Naive thymus-derived CD4-positive, alpha-beta T cell (primary cell): ENCODE measurements around the gene SLCO2A1. TPM values are rescaled to one million over a fixed set of nuclear protein-coding genes. Genes with fewer than 3 reads are reported as not detected.

ENCODE experiments used
- ATAC-seq: fragments of 150-1000 bp; cut with Tn5 transposase; 2 replicates; pipeline ENCODE4 v1.10.0; 2021; ENCODE audit warnings: mild to moderate bottlenecking, moderate library complexity
- CTCF ChIA-PET: fragments of 350-600 bp; sonication (Branson Sonifier 250); formaldehyde crosslinking; loops from one replicate; lab custom pipeline; 2021; ENCODE audit warnings: antibody characterized with exemption; lab: Charles Lee
- POLR2A ChIA-PET: fragments of 350-600 bp; sonication (Branson Sonifier 250); formaldehyde crosslinking; loops from one replicate; lab custom pipeline; 2021; ENCODE audit warnings: antibody characterized with exemption, inconsistent platforms; lab: Charles Lee
- DNase-seq, 9 donors: peaks; one replicate each; pipeline versions ENCODE4 v3.0.0 to v3.0.0-alpha.2; 2020 to 2022; ENCODE audit warnings: mixed read lengths in 1 of 9
- H3K27ac ChIP-seq: one replicate; pipeline ENCODE4 v1.7.0; 2013; ENCODE audit warnings: mild to moderate bottlenecking, low read depth, low read length, moderate library complexity
- H3K27me3 ChIP-seq, 2 donors: one replicate each; pipeline ENCODE4 v1.7.0; 2013; ENCODE audit warnings: low read length in 2 of 2, mild to moderate bottlenecking in 2 of 2, moderate library complexity in 2 of 2; ENCODE audit not compliant: control insufficient read depth in 2 of 2, insufficient read depth in 2 of 2
- H3K36me3 ChIP-seq, 3 experiments: 1 replicate in 2 of 3; 2 replicates in 1 of 3; pipeline ENCODE4 v1.7.0; 2013; ENCODE audit warnings: low read length in 3 of 3, mild to moderate bottlenecking in 3 of 3, moderate library complexity in 1 of 3; ENCODE audit not compliant: insufficient read depth in 3 of 3, control insufficient read depth in 2 of 3
- H3K4me1 ChIP-seq, 2 donors: one replicate each; pipeline ENCODE4 v1.7.0; 2013; ENCODE audit warnings: low read length in 2 of 2, mild to moderate bottlenecking in 2 of 2, moderate library complexity in 1 of 2; ENCODE audit not compliant: control insufficient read depth in 2 of 2, insufficient read depth in 2 of 2
- H3K4me3 ChIP-seq: 2 replicates; pipeline ENCODE4 v1.7.0; 2013; ENCODE audit warnings: mild to moderate bottlenecking, low read length
- H3K9me3 ChIP-seq, 3 experiments: 1 replicate in 2 of 3; 2 replicates in 1 of 3; pipeline ENCODE4 v1.7.0; 2013; ENCODE audit warnings: low read length in 3 of 3; ENCODE audit not compliant: control insufficient read depth in 2 of 3
- H3K27ac Mint-ChIP-seq, 9 donors: one replicate each; pipeline ENCODE4 v1.8.0; 2020 to 2022; ENCODE audit warnings: mixed read lengths in 9 of 9, mild to moderate bottlenecking in 8 of 9, moderate library complexity in 5 of 9, inconsistent platforms in 2 of 9
- H3K27me3 Mint-ChIP-seq, 5 donors: one replicate each; pipeline ENCODE4 v1.8.0; 2021 to 2022; ENCODE audit warnings: mixed read lengths in 5 of 5, mild to moderate bottlenecking in 1 of 5
- H3K36me3 Mint-ChIP-seq, 5 donors: one replicate each; pipeline ENCODE4 v1.8.0; 2020 to 2022; ENCODE audit warnings: mixed read lengths in 5 of 5, mild to moderate bottlenecking in 3 of 5, inconsistent platforms in 1 of 5
- H3K4me1 Mint-ChIP-seq, 7 donors: one replicate each; pipeline ENCODE4 v1.8.0; 2020 to 2022; ENCODE audit warnings: mixed read lengths in 7 of 7, mild to moderate bottlenecking in 3 of 7, inconsistent platforms in 1 of 7
- H3K4me3 Mint-ChIP-seq, 10 donors: one replicate each; pipeline ENCODE4 v1.8.0; 2020 to 2022; ENCODE audit warnings: mild to moderate bottlenecking in 10 of 10, mixed read lengths in 10 of 10, moderate library complexity in 6 of 10, inconsistent platforms in 2 of 10
- H3K9me3 Mint-ChIP-seq, 11 donors: one replicate each; pipeline ENCODE4 v1.8.0; 2020 to 2022; ENCODE audit warnings: mixed read lengths in 11 of 11, mild to moderate bottlenecking in 4 of 11, inconsistent platforms in 1 of 11, moderate library complexity in 1 of 11
- intact Hi-C, 2 donors: fragments of 100-400 bp; cut with micrococcal nuclease; formaldehyde crosslinking; loops; one replicate each; pipeline ENCODE4 v1.15.1; 2023
- polyA plus RNA-seq, 2 donors: library from polyadenylated mRNA; unstranded; fragments of 300-500 nt; fragmentation: Illumina TruSeq; gene quantifications; one replicate each; pipeline ENCODE4 v1.2.3, GENCODE V29; 2021
- total RNA-seq, 6 experiments: library from RNA in 5 of 6; stranded (reverse) in 5 of 6; gene quantifications; 1 replicate in 5 of 6; 2 replicates in 1 of 6; pipeline ENCODE4 v1.2.3 and lab custom pipeline; 2021 to 2026

The SLCO2A1 gene
- total and polyA plus RNA-seq, 7 experiments from 2014 or later, result not detected

- no peaks in the 10 kb centered on the region for H3K9me3 Mint-ChIP-seq
- ChIA-PET CTCF (interaction anchor here (0.8 to 1.0 kb wide), 2 partner anchors 265 to 1202 kb away, joined by 3 to 4 read pairs; no protein-coding TSS in a partner anchor), POLR2A (no interaction called here)
- H3K4me1 Mint-ChIP-seq, result peaks cover 4 to 14% (median 5%) of the 10 kb centered on the region in 7 donors
- H3K27me3 Mint-ChIP-seq, result peaks cover 5 to 26% (median 10%) of the 10 kb centered on the region in 5 donors
- ATAC-seq (no peak), DNase-seq (no peak)
- H3K36me3 Mint-ChIP-seq, result no peaks in the 10 kb centered on the region
- Histone ChIP-seq H3K4me1 (peaks cover 0 to 4% of the 10 kb centered on the region in 2 donors), H3K4me3 (peak overlapping the region; percentile 51), H3K27ac (no peak overlapping the region), H3K27me3 (peaks cover 0 to 3% of the 10 kb centered on the region in 2 donors), H3K36me3 (no peaks in the 10 kb centered on the region), H3K9me3 (no peaks in the 10 kb centered on the region)
- intact Hi-C loops, result loop anchor here (2.0 to 10.0 kb wide), 4 partner anchors 484 to 1202 kb away; partner anchors contain the start of genes ANAPC13 (in 2 of the 2) and CEP63 (in 2 of the 2)
- peak overlapping the region in 9 of 10 donors; percentile 1 to 85 (median 73) for H3K4me3 Mint-ChIP-seq
- H3K27ac Mint-ChIP-seq, result peak overlapping the region in 2 of 9 donors; percentile 56 to 69
Observed at GRCh38 chr3:133928136-133928893, 101.4 kb downstream of the SLCO2A1 start.

- Mint-ChIP-seq H3K9me3 (no peaks in the 10 kb centered on the region), H3K36me3 (no peaks in the 10 kb centered on the region), H3K4me1 (peaks cover 4 to 14% (median 5%) of the 10 kb centered on the region in 7 donors), H3K27me3 (peaks cover 5 to 26% (median 10%) of the 10 kb centered on the region in 5 donors), H3K4me3 (peak overlapping the region; percentile 58 to 85 (median 74)), H3K27ac (peak overlapping the region in 2 of 9 donors; percentile 56 to 69)
- Histone ChIP-seq H3K4me3 (peak overlapping the region; percentile 51), H3K27me3 (peaks cover 0 to 3% of the 10 kb centered on the region in 2 donors), H3K4me1 (peaks cover 0 to 4% of the 10 kb centered on the region in 2 donors), H3K36me3 (no peaks in the 10 kb centered on the region), H3K9me3 (no peaks in the 10 kb centered on the region), H3K27ac (peak overlapping the region; percentile 43)
- DNase-seq (peak; percentile 64 to 88 (median 81)), ATAC-seq (peak; percentile 97)
- intact Hi-C loops, result loop anchor here (1.0 to 10.0 kb wide), 12 partner anchors 108 to 1201 kb away; partner anchors contain the start of genes ANAPC13 (in 2 of the 2), CEP63 (in 2 of the 2) and CDV3 (in 1 of the 2)
- CTCF ChIA-PET, result interaction anchor here (0.8 kb wide), 1 partner anchor 1201 kb away, joined by 4 read pairs; no protein-coding TSS in a partner anchor
- POLR2A ChIA-PET, result no interaction called here
Observed at GRCh38 chr3:133927540-133928066, 102.1 kb downstream of the SLCO2A1 start.

GRCh38 chr3:133926736-133927539 lies 102.8 kb downstream of the SLCO2A1 start:
- H3K27me3 Mint-ChIP-seq, result peaks cover 5 to 26% (median 10%) of the 10 kb centered on the region in 5 donors
- no peaks in the 10 kb centered on the region for H3K9me3 ChIP-seq
- ChIA-PET POLR2A (no interaction called here), CTCF (interaction anchor here (1.4 kb wide), 1 partner anchor 107 kb away, joined by 3 read pairs; no protein-coding TSS in a partner anchor)
- no peaks in the 10 kb centered on the region for H3K9me3 Mint-ChIP-seq
- H3K4me3 ChIP-seq, result peak overlapping the region; percentile 43
- peaks cover 0 to 4% of the 10 kb centered on the region in 2 donors for H3K4me1 ChIP-seq
- no peaks in the 10 kb centered on the region for H3K36me3 Mint-ChIP-seq
- H3K27ac Mint-ChIP-seq, result peak overlapping the region in 1 of 9 donors; percentile 20
- peaks cover 0 to 3% of the 10 kb centered on the region in 2 donors for H3K27me3 ChIP-seq
- H3K36me3 ChIP-seq, result no peaks in the 10 kb centered on the region
- ATAC-seq (no peak), DNase-seq (no peak)
- H3K27ac ChIP-seq, result peak overlapping the region; percentile 43
- H3K4me3 Mint-ChIP-seq, result peak overlapping the region; percentile 50 to 83 (median 74)
- intact Hi-C loops, result loop anchor here (1.0 to 10.0 kb wide), 11 partner anchors 108 to 1201 kb away; partner anchors contain the start of genes ANAPC13 (in 2 of the 2), CEP63 (in 2 of the 2) and CDV3 (in 1 of the 2)
- peaks cover 4 to 14% (median 5%) of the 10 kb centered on the region in 7 donors for H3K4me1 Mint-ChIP-seq

- intact Hi-C loops, result loop anchor here (2.0 to 10.0 kb wide), 6 partner anchors 107 to 561 kb away; partner anchors contain the start of genes ANAPC13 (in 2 of the 2), CEP63 (in 2 of the 2) and CDV3 (in 1 of the 2)
Observed at GRCh38 chr3:133925960-133926735, 103.6 kb downstream of the SLCO2A1 start.

GRCh38 chr3:133924041-133924440 lies 105.7 kb downstream of the SLCO2A1 start:
- no peak overlapping the region for H3K4me3 ChIP-seq
- Mint-ChIP-seq H3K27me3 (peaks cover 9 to 44% (median 21%) of the 10 kb centered on the region in 5 donors), H3K36me3 (no peaks in the 10 kb centered on the region), H3K4me1 (peaks cover 4 to 14% (median 5%) of the 10 kb centered on the region in 7 donors), H3K27ac (no peak overlapping the region), H3K9me3 (no peaks in the 10 kb centered on the region), H3K4me3 (no peak overlapping the region)
- ChIA-PET CTCF (no interaction called here), POLR2A (no interaction called here)
- no peaks in the 10 kb centered on the region for H3K9me3 ChIP-seq
- intact Hi-C loops, result loop anchor here (10.0 kb wide), 2 partner anchors 479 to 561 kb away; partner anchors contain the start of genes ANAPC13 (in 1 of the 2) and CEP63 (in 1 of the 2)
- ATAC-seq, result no peak
- peaks cover 0 to 3% of the 10 kb centered on the region in 2 donors for H3K27me3 ChIP-seq
- H3K36me3 ChIP-seq, result no peaks in the 10 kb centered on the region
- no peak for DNase-seq
- peaks cover 0 to 4% of the 10 kb centered on the region in 2 donors for H3K4me1 ChIP-seq
- no peak overlapping the region for H3K27ac ChIP-seq

More at GRCh38 chr3:133925960-133926735, 103.6 kb downstream of the SLCO2A1 start:
- no peaks in the 10 kb centered on the region for H3K36me3 Mint-ChIP-seq
- H3K27ac Mint-ChIP-seq, result no peak overlapping the region
- Histone ChIP-seq H3K4me3 (no peak overlapping the region), H3K4me1 (peaks cover 0 to 4% of the 10 kb centered on the region in 2 donors), H3K27ac (no peak overlapping the region), H3K27me3 (peaks cover 0 to 3% of the 10 kb centered on the region in 2 donors), H3K36me3 (no peaks in the 10 kb centered on the region), H3K9me3 (no peaks in the 10 kb centered on the region)
- H3K4me1 Mint-ChIP-seq, result peaks cover 4 to 14% (median 5%) of the 10 kb centered on the region in 7 donors
- H3K9me3 Mint-ChIP-seq, result no peaks in the 10 kb centered on the region
- DNase-seq, result no peak
- ATAC-seq, result no peak
- H3K4me3 Mint-ChIP-seq, result peak overlapping the region; percentile 1 to 83 (median 42)
- POLR2A ChIA-PET, result no interaction called here
- peaks cover 9 to 33% (median 10%) of the 10 kb centered on the region in 5 donors for H3K27me3 Mint-ChIP-seq
- CTCF ChIA-PET, result interaction anchor here (0.6 to 1.4 kb wide), 2 partner anchors 14 to 106 kb away, joined by 3 read pairs; no protein-coding TSS in a partner anchor
